GM20000 (cell line): ENCODE results near the gene RIMBP2.

Source experiments
- DNase-seq: peaks from one replicate; pipeline ENCODE4 v3.0.0; 2012; ENCODE audit warnings: low spot score
- CTCF ChIP-seq: IDR thresholded peaks from 2 replicates; pipeline ENCODE4 v1.5.1; 2012; ENCODE audit warnings: mild to moderate bottlenecking, control low read depth; ENCODE audit errors: extremely low read depth, missing control alignments

The RIMBP2 gene

GRCh38 chr12:130715150-130715997 lies 725 bp downstream of the RIMBP2 start:
- DNase-seq = no peak
- TF ChIP-seq CTCF = no peak

GRCh38 chr12:130714591-130715149 lies 1.4 kb downstream of the RIMBP2 start:
- DNase-seq = no peak
- TF ChIP-seq CTCF = no peak

GRCh38 chr12:130714091-130714590 lies 2.0 kb downstream of the RIMBP2 start:
- DNase-seq = no peak
- no peak for TF ChIP-seq CTCF

GRCh38 chr12:130713581-130713991 lies 2.5 kb downstream of the RIMBP2 start:
- no peak for DNase-seq
- no peak for TF ChIP-seq CTCF

- no peak for TF ChIP-seq CTCF
These were observed 3.6 kb downstream of the RIMBP2 start for GRCh38 chr12:130712346-130713065.

GRCh38 chr12:130711756-130712155 lies 4.3 kb downstream of the RIMBP2 start:
- no peak for DNase-seq
- TF ChIP-seq CTCF = no peak

More at GRCh38 chr12:130712346-130713065, 3.6 kb downstream of the RIMBP2 start:
- DNase-seq = no peak

- DNase-seq = no peak
- TF ChIP-seq CTCF = no peak
These were observed 5.4 kb downstream of the RIMBP2 start for GRCh38 chr12:130710733-130711080.
